GM20000 (cell line): ENCODE data around the gene FGD5.

Experiments used
- DNase-seq: peaks from one replicate; pipeline ENCODE4 v3.0.0; 2012; ENCODE audit warnings: low spot score
- TF ChIP-seq, protein P1 (sequence below): IDR thresholded peaks from 2 replicates; pipeline ENCODE4 v1.5.1; 2012; ENCODE audit warnings: mild to moderate bottlenecking, control low read depth; ENCODE audit errors: extremely low read depth, missing control alignments

FGD5 gene

DNA sequence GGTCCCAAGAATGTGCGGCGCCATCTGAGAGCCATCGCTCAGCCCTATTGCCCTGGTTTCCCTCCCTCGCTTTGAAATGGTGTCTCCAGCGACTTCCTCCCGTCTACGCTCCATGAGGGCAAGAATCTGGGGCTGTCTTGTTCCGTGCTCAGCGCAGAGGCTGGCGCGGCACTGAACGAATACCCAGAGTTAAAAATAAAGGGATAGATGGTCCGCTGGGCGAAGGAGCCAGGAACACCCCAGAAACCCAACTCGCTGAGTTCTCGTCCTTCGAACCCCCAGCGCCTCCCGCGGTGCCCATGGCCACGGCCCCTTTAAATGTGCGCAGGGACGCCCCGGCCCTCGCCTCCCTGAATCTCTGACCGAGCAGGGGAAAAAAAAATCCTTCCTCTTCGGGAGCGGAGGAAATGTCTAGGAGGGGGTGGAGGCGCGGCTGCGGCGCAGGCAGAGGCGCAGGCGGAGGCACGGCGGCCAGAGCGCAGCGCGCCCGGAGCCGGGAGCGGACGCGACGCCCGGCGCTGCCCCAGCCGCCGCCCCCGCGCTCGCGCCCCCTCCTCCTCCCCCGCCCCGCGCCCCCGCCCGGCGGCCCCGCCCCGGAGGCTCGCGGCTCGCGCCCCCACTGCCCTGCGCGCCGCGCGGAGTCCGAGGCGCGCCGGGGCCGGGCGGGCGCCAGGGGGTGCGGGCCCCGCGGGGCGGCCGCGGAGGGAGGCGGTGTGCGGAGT lies 8.5 kb upstream of the FGD5 start:
- TF ChIP-seq, protein P1, sequence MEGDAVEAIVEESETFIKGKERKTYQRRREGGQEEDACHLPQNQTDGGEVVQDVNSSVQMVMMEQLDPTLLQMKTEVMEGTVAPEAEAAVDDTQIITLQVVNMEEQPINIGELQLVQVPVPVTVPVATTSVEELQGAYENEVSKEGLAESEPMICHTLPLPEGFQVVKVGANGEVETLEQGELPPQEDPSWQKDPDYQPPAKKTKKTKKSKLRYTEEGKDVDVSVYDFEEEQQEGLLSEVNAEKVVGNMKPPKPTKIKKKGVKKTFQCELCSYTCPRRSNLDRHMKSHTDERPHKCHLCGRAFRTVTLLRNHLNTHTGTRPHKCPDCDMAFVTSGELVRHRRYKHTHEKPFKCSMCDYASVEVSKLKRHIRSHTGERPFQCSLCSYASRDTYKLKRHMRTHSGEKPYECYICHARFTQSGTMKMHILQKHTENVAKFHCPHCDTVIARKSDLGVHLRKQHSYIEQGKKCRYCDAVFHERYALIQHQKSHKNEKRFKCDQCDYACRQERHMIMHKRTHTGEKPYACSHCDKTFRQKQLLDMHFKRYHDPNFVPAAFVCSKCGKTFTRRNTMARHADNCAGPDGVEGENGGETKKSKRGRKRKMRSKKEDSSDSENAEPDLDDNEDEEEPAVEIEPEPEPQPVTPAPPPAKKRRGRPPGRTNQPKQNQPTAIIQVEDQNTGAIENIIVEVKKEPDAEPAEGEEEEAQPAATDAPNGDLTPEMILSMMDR, result no peak
- no peak for DNase-seq

DNA sequence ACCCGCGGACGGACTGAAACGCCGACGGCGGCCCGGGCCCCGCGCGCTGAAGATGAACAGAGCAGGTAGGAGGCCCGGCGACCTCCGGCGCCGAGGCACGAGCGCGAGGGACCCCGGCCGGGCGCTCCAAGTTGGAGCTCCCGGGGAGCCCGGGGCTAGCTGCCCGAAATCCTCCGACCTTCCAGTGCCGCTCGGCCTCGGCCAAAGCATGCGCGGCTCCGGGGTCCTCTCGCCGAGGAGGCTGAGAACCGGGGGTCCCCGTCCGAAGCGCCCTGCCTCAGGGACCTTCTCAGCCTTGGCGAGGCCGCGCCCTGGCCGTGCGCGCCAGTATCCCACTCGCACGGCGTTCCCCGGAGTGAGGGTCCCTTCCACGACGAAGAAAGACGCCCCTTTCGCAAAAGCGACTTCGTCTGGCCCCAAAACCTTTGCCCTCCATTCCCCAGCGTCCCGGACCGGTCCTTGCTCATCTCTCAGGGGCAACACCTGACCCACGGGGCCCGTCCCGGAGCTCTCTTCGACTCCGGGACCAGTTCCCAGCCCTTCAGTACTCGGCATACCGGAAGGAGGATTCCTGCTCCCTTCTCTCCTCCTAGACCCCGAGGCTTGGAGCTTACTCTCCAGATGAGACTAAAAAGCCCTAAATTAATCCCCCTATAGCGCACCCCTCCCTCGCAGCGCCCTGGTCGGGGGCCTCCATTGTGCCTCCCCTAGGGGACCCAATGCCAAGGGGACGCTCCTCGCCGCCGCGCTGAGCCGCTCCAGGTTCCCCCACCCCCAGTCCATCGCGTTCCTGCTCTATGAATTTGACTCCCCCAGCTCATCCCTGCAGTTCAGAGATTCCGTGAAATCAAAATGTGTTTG lies 7.7 kb upstream of the FGD5 start:
- DNase-seq, result no peak
- TF ChIP-seq, protein P1, result no peak

- TF ChIP-seq, protein P1, result no peak
These were observed 7.1 kb upstream of the FGD5 start for GRCh38 chr3:14811684-14812083.

DNA sequence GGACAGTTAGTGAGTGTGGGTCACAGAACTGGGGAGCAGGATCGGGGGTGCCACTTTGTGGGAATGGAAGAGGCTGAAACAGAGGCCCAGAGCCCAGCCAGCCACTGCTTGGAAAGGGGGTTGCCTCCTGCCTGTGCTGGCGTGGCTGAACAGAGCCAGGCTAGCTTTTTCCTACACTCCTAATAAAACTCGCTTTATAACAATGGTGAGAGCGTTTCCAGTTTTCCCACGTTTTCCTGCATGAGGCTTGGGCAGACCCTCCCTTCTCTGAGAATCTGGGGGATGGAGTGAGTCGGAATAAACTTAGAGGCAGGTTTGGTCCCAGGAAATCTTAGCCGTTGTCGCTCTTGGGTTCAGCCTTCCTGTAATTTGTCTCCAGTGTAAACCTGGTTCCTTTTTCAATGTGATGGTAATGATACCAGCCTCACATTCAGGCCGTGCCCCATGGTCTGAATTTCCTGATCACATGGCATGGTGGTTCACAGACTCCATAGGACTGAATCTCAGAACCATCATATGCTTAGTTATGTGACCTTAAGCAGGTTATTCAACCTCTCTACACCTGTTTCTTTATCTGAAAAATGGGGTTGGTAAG lies 6.5 kb upstream of the FGD5 start:
- no peak for DNase-seq
- TF ChIP-seq, protein P1, result no peak

More at GRCh38 chr3:14811684-14812083, 7.1 kb upstream of the FGD5 start:
- DNase-seq, result no peak

DNA sequence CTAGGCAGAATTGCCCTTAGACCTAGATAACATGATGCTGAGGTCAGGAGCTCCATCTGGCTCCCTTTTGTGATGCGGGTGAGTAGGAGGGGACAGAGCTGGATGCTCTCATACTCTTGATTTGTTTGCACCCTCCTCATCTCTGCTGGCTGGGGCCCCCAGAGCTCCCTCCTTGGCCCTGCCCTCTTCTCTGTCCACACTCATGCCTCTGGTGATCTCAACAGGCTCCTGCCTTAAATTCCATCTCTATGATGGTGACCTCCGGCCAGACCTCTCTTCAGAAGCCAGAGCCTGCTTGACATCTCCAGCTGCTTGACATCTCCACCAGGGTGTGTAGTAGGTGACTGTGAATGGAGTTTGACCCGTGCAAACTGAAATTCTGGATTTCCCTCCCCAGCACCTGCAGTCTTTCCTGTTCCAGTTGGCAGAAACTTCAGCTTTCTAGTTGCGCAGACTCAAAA lies 4.3 kb upstream of the FGD5 start:
- no peak for DNase-seq
- TF ChIP-seq, protein P1, result no peak

DNA sequence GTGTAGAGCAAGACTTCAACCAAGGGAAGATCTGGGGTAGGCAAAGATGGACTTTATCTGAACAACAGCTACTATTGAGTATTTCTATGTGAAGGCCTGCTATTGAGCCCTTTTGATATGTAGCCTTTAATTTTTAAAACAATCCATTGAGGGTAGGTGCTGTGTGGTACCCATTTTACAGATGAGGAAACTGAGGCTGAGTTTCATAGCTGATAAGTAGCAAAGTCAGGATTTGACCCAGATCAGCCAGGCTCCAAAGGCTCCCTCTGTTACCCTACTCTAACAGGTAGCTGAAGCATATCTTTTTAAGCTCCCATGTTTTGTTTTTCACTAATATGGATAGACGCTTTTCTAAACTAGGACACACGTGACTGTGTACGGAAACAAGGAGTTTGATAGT lies 2.4 kb upstream of the FGD5 start:
- no peak for DNase-seq
- TF ChIP-seq, protein P1, result no peak

DNA sequence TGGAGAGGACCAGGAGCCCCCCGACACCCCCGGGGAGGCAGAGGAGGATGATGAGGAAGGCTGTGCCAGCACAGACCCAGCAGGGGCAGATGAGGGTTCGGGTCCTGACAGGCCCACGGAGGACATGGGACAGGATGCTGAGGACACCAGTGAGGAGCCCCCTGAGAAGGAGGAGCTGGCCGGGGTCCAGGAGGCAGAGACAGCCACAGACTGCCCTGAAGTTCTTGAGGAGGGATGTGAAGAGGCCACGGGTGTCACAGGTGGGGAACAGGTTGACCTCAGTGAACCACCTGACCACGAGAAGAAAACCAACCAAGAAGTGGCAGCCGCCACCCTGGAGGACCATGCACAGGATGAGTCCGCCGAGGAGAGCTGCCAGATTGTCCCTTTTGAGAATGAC lies 909 bp downstream of the FGD5 start:
- TF ChIP-seq, protein P1, result no peak
- DNase-seq, result no peak
